HUES48 (cell line): ENCODE data around the gene POMC.
A peak's percentile ranks its signal among the peaks of the same experiment; 100 is the strongest.
"Not testable (repeated sequence)": the region's sequence is repeated elsewhere in the genome, so short reads cannot be mapped to it uniquely, and the experiment has no call there.

Experiments used
- H3K27ac ChIP-seq: one replicate; pipeline ENCODE4 v1.7.0; 2013; ENCODE audit warnings: low read depth, low read length, inconsistent platforms
- H3K27me3 ChIP-seq: 2 replicates; pipeline ENCODE4 v1.6.1; 2013; ENCODE audit warnings: mild to moderate bottlenecking, low read length; ENCODE audit not compliant: control insufficient read depth, insufficient read depth
- H3K36me3 ChIP-seq: 2 replicates; pipeline ENCODE4 v1.6.1; 2013; ENCODE audit warnings: low read length; ENCODE audit not compliant: control insufficient read depth, insufficient read depth
- H3K4me1 ChIP-seq: 2 replicates; pipeline ENCODE4 v1.6.1; 2013; ENCODE audit warnings: mild to moderate bottlenecking, low read length; ENCODE audit not compliant: control insufficient read depth, insufficient read depth
- H3K4me3 ChIP-seq: 2 replicates; pipeline ENCODE4 v1.5.1; 2013; ENCODE audit warnings: mild to moderate bottlenecking, low read depth, low read length
- H3K9ac ChIP-seq: 2 replicates; pipeline ENCODE4 v1.6.1; 2013; ENCODE audit warnings: mild to moderate bottlenecking, low read depth, low read length, moderate library complexity
- H3K9me3 ChIP-seq: 2 replicates; pipeline ENCODE4 v1.6.1; 2013; ENCODE audit warnings: low read length; ENCODE audit not compliant: control insufficient read depth, insufficient read depth

POMC gene

GRCh38 chr2:25176541-25177181 lies 8.3 kb upstream of the POMC start:
- no peaks in the 10 kb centered on the region for H3K36me3 ChIP-seq
- no peak overlapping the region for H3K4me3 ChIP-seq
- no peaks in the 10 kb centered on the region for H3K9me3 ChIP-seq
- H3K9ac ChIP-seq = no peak overlapping the region
- no peaks in the 10 kb centered on the region for H3K4me1 ChIP-seq
- no peaks in the 10 kb centered on the region; the same call in 1 of the 2 replicates for H3K27me3 ChIP-seq
- no peak overlapping the region for H3K27ac ChIP-seq

- H3K36me3 ChIP-seq = no peaks in the 10 kb centered on the region
- no peaks in the 10 kb centered on the region for H3K9me3 ChIP-seq
- H3K4me1 ChIP-seq = no peaks in the 10 kb centered on the region
- no peak overlapping the region for H3K27ac ChIP-seq
- no peak overlapping the region for H3K4me3 ChIP-seq
- H3K27me3 ChIP-seq = no peaks in the 10 kb centered on the region; the same call in 1 of the 2 replicates
- H3K9ac ChIP-seq = no peak overlapping the region
Measured at GRCh38 chr2:25176138-25176537, 7.8 kb upstream of the POMC start.

GRCh38 chr2:25174192-25174861 lies 5.9 kb upstream of the POMC start:
- H3K9ac ChIP-seq = no peak overlapping the region
- H3K27me3 ChIP-seq = peaks cover 11% of the 10 kb centered on the region

GRCh38 chr2:25173719-25174118 lies 5.3 kb upstream of the POMC start:
- Histone ChIP-seq H3K27ac (no peak overlapping the region), H3K9me3 (no peaks in the 10 kb centered on the region), H3K9ac (no peak overlapping the region), H3K4me1 (0 out of 2 replicates have a peak, but pooled peaks cover 5% of the 10 kb centered on the region), H3K4me3 (no peak overlapping the region), H3K36me3 (no peaks in the 10 kb centered on the region), H3K27me3 (peaks cover 17% of the 10 kb centered on the region)

More at GRCh38 chr2:25174192-25174861, 5.9 kb upstream of the POMC start:
- Histone ChIP-seq H3K36me3 (no peaks in the 10 kb centered on the region), H3K4me1 (no peaks in the 10 kb centered on the region), H3K27ac (no peak overlapping the region), H3K9me3 (no peaks in the 10 kb centered on the region), H3K4me3 (no peak overlapping the region)

GRCh38 chr2:25170888-25171287 lies 2.5 kb upstream of the POMC start:
- Histone ChIP-seq H3K4me1 (0 out of 2 replicates have a peak, but pooled peaks cover 5% of the 10 kb centered on the region), H3K9me3 (no peaks in the 10 kb centered on the region), H3K36me3 (no peaks in the 10 kb centered on the region), H3K27me3 (peaks cover 44% of the 10 kb centered on the region), H3K9ac (no peak overlapping the region), H3K4me3 (no peak overlapping the region), H3K27ac (no peak overlapping the region)

GRCh38 chr2:25169073-25169470 lies 692 bp upstream of the POMC start:
- no peaks in the 10 kb centered on the region for H3K9me3 ChIP-seq
- H3K4me1 ChIP-seq = 0 out of 2 replicates have a peak, but pooled peaks cover 5% of the 10 kb centered on the region
- peaks cover 47% of the 10 kb centered on the region for H3K27me3 ChIP-seq
- H3K9ac ChIP-seq = peak overlapping the region; percentile 10; the same call in 1 of the 2 replicates
- H3K27ac ChIP-seq = no peak overlapping the region
- H3K4me3 ChIP-seq = peak overlapping the region; percentile 67
- no peaks in the 10 kb centered on the region for H3K36me3 ChIP-seq

- H3K4me1 ChIP-seq = peaks cover 5% of the 10 kb centered on the region; the same call in 1 of the 2 replicates
- H3K27me3 ChIP-seq = peaks cover 47% of the 10 kb centered on the region
- H3K36me3 ChIP-seq = no peaks in the 10 kb centered on the region
Measured at GRCh38 chr2:25165992-25166875, 2.1 kb downstream of the POMC start.

GRCh38 chr2:25164561-25164960 lies 3.8 kb downstream of the POMC start:
- Histone ChIP-seq H3K27ac (no peak overlapping the region), H3K9ac (no peak overlapping the region), H3K36me3 (no peaks in the 10 kb centered on the region), H3K27me3 (peaks cover 38% of the 10 kb centered on the region), H3K9me3 (no peaks in the 10 kb centered on the region), H3K4me1 (peaks cover 8% of the 10 kb centered on the region), H3K4me3 (no peak overlapping the region)

More at GRCh38 chr2:25165992-25166875, 2.1 kb downstream of the POMC start:
- Histone ChIP-seq H3K27ac (no peak overlapping the region), H3K9ac (no peak overlapping the region), H3K4me3 (no peak overlapping the region), H3K9me3 (no peaks in the 10 kb centered on the region)

- H3K4me3 ChIP-seq, H3K4me1 ChIP-seq, H3K9me3 ChIP-seq, H3K9ac ChIP-seq, H3K27ac ChIP-seq, H3K36me3 ChIP-seq: not testable (repeated sequence)
- peaks cover 13% of the 10 kb centered on the region for H3K27me3 ChIP-seq
Measured at GRCh38 chr2:25162061-25162460, 6.3 kb downstream of the POMC start.

GRCh38 chr2:25161055-25161781 lies 7.2 kb downstream of the POMC start:
- Histone ChIP-seq H3K27ac (no peak overlapping the region), H3K4me1 (peaks cover 3% of the 10 kb centered on the region), H3K9me3 (no peaks in the 10 kb centered on the region), H3K4me3 (no peak overlapping the region), H3K36me3 (no peaks in the 10 kb centered on the region), H3K27me3 (peaks cover 5% of the 10 kb centered on the region), H3K9ac (no peak overlapping the region)
